HG03060 (cell line): ENCODE data around the gene CAPN2.

Source experiments
- ATAC-seq: cut with Tn5 transposase; IDR thresholded peaks from one replicate; pipeline ENCODE4 v1.9.1; 2021; ENCODE audit warnings: low read depth, moderate number of reproducible peaks; ENCODE audit not compliant: unreplicated experiment

The CAPN2 gene

GRCh38 chr1:223715604-223716172 lies 3.3 kb downstream of the CAPN2 start:
- no peak for ATAC-seq

DNA sequence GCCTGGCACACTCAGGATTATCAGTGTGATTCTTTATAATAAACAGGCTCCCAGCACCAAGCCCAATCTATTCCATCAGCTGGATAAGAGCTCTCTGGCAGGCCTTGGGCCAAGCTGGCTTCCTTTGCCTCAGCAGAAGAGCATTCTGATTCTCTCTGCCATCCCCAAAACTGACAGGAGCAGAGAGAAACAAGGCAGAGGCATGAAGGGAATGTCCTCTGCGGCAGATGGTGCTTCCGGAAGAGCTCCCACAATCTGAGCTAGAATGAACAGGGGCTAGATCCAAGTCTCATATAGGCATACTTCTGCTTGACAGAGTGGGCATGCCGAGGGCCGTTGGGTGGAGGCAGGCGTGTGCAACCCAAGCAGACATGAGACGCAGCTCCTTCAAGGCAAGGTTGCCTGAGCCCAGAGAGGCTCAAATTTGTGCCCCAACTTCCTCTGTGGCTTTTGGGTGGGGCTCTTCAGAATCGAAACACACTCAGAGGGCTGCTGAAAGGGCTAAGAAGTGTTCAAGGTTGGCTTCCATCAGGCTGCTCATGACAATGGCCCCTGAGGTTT lies 4.0 kb downstream of the CAPN2 start:
- ATAC-seq, result peak; percentile 53

- no peak for ATAC-seq
These were observed 4.8 kb downstream of the CAPN2 start for GRCh38 chr1:223717123-223717522.

DNA sequence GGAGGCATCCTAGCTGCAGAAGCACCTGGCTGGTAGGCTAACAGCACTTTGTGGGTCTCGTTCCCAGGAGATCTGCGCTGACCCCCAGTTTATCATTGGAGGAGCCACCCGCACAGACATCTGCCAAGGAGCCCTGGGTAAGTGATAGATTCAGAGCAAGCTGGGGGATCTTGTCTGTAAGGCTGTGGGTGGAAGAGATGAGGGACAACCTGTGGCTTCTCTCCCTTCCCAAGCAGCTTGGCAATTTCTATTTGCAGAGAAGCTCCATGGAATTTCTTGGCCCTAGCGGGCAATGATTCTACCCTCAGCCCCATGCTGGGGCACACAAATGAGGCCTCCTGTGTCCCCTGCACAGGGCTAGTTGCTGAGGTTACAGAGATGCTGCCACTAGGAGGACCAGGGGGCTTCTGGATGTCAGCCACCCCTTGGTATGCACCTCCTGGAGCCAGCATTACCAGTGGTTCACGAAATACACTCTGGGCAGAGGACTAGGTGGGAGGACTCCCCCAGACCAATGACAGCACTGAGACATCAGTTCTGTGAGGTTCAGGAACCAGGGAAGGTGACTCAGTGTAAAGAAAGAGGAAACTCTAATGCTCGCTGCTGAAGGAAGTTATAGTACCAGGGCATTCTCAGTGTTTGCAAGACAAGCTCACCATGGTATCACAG lies 5.5 kb downstream of the CAPN2 start:
- no peak for ATAC-seq

GRCh38 chr1:223718850-223719249 lies 6.5 kb downstream of the CAPN2 start:
- no peak for ATAC-seq

GRCh38 chr1:223720971-223721591 lies 8.7 kb downstream of the CAPN2 start:
- no peak for ATAC-seq

DNA sequence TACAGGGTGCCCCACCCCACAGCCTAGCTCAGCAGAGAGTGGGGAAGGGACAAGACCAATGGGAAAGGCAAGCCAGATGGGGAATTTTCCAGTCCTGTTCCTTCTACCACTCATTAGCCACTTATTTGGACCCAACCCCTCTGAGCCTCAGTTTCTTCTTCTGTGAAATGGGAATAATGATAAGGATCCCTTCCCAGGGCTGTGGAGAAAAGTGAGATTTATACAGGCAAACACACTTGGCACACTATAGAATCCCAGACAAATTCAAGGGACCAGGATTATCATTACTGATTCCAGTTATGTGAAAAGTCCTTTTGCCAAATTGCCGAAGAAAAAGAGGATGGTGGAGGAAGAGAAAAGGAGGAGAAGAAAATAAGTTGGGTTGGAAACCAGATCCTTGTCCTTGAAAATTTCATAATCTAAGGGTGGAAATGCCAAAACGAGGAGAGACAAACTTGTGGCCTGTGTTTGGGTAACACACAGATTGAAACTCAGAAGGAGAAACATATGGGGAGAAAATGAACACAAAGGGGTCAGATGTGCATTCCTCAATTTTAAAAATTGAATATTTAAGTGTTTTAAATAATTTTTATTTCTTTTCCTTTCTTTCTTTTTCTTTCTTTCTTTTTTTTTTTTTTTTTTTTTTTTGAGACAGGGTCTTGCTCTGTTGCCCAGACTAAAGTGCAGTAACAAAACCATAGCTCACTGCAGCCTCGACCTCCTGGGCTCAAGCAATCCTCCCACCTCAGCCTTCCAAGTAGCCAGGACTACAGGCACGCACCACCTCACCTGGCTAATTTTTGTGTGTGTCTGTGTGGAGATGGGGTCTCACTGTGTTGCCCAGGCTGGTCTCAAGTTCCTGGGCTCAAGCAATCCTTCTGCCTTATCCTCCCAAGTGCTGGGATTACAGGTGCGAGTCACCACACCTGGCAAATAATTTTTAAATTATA lies 9.6 kb downstream of the CAPN2 start:
- no peak for ATAC-seq

GRCh38 chr1:223723351-223723904 lies 11.1 kb downstream of the CAPN2 start:
- ATAC-seq, result no peak

GRCh38 chr1:223724376-223724775 lies 12.0 kb downstream of the CAPN2 start:
- ATAC-seq, result no peak

GRCh38 chr1:223725578-223725977 lies 13.2 kb downstream of the CAPN2 start:
- ATAC-seq, result no peak

DNA sequence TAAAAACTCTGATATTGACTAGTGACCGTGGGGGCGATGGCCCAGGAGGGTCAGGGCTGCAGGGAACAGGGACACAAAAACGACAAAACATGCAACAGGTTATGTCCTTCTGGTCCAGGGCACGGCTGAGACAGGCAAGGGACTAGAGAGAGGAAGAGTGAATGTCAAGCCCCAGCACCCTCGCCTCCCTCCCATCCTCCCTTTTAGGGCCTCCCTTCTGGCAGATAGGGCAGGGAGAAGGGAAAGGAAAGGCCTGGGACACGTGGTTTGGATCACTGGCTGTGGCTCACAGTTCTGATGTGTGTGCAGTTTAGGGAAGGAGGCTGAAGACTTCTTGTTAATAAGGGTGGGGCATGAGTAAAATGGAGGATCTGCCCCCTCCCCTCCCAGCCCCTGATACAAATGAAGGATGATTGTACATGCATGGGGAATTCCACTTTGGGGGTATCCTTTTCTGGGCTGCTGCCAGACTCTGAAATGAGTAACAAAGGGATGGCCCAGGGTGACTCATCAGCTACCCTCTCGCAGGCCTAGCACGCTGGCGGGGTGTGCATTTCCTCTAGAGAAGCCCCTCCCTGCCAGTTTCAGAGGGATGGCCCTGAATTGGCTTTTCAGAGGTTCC lies 14.2 kb downstream of the CAPN2 start:
- peak; percentile 76 for ATAC-seq

DNA sequence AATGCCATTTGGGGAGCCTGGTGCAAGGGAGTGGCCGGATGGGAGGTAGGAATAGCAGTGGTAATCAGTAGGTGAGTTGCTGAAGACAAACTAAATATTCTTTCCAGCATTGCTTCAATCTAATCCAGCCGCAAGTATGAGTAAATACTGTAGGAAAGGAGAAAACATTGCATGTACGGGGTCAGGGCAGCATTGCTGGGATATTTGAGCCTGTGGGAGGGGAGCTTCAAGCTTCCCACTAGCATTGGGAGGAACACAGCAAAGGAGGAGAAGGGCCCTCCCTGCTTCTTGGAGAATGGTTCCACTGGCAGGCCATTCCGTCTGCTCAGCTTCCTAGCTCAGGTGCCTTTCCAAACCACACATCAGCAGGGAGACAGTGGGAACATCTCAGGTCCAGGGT lies 15.2 kb downstream of the CAPN2 start:
- ATAC-seq, result no peak

DNA sequence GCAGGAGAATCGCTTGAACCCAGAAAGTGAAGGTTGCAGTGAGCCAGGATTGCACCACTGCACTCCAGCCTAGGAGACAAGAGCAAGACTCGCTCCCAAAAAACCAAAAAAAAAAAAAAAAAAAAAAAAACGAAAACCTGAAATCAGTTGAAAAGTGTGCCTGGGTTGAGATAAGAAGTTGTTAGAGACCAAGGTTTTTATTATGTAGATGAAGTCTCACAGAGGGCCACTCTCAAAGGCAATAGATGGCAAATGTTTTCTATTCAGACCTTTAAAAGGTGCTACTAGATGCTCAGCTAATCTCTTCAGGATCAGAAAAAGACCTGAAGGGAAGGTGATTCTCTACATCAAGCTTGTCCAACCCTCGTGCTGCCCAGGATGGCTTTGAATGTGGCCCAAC lies 17.6 kb downstream of the CAPN2 start:
- no peak for ATAC-seq

DNA sequence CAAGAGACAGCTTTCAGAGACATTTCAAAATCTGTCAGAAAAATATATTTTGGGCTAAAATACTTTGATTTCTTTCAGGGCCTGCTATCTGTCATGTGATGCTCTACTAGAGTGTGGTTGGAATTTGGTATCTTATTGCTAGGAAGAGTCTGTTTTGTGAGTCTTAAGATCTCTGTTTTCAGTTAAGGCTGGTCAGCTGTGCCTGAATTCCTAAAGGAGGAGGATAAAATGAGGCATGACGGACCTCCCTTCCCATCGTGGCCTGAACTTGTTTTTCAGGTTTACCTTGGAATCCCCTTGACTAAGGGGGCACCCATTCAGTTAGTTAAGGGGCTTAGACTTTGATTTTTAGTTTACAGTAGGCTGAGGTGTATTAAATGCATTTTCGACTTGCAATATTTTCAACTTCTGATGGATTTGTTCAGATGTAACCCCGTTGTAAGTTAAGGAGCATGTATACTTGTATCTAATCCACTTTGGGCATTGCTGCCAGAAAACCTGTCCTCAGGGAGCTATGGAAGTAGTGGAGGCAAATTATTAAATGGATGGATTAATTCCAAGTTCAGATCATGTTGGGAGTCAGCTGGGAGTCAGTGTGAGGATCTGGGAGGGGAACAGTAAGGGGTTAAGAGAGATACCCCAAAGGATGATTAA lies 18.3 kb downstream of the CAPN2 start:
- no peak for ATAC-seq

GRCh38 chr1:223731133-223731770 lies 18.9 kb downstream of the CAPN2 start:
- ATAC-seq, result no peak

GRCh38 chr1:223732993-223733798 lies 20.9 kb downstream of the CAPN2 start:
- no peak for ATAC-seq

DNA sequence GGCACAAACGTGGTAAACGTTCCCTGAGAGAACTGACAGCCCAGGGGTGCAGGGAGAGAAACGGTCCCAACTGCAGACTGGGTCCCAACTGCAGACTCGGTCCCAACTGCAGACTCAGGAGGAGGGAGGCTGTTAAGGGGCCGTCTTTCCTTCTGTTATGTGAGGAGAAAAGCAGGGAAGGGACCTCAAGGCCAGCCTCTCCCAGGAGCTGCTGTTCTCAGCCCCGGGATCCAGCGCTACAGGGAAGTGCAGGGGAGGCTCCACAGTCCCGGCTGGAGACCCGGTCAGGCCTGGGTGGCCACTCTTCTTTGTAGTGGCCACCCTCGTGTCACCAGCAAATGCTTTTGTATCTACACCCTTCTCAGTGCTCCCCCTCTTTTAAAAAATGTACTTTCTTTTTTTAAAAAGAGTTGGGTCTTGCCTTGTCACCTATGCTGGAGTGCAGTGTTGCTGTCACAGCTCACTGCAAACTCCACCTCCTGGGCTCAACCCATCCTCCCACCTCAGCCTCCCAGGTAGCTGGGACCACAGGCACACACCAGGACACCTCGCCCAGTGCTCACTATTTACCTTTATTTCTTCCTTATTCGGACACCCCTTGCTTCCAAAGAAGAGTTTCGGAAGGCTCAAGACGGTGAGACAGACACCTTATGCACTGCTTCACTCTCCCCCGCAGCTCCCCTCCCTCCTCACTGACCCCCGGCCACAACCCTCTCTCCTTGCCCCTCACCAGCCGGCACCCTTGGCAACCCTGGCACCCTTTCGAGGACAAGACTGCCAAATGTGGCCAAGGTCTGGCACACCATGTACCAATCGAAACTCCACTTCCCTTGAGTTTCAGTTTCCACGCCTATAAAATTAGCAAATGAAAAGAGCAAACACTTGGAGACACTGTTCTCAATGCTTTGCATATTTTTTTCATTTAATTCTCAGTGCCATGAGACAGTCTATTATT lies 21.8 kb downstream of the CAPN2 start:
- no peak for ATAC-seq
